ENCODE measurements around the gene PRR19.

DNA sequence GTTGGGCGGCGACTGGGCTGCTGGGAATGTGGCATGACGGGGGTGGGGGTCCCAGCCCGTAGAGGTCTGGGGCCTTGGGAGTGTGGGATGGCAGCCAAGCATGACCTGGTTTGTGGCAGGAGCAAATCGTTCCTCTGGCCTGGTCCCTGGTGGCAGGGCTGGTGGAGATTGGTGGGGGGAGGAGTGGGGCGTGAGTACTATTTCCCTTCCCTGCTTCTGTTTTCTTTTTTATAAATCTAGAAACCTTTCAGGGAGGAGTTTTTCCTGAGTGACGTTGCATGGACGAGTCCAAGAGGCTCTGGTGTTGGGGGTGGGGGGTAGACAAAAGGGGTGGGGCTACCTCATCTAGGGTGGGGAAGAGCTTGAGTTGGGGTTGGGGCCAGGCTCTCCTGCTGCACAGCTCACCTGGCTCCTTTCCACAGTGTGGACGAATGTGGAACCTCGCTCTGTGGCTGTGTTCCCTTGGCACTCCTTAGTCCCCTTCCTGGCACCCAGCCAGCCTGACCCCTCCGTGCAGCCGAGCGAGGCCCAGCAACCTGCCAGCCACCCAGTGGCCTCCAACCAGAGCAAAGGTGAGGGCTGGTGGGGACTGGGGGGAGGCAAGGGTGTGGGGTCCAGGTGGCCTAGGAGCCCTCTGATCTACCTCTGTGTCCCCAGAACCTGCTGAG, 15.4 kb upstream of the PRR19 start:
- TF ChIP-seq CTCF (IDR thresholded peaks at IDR 0.05; ENCODE audit: low read depth, low read length) (no peak), EZH2phosphoT487 (IDR thresholded peaks at IDR 0.05; ENCODE audit: low read depth) (no peak)
